ENCODE data around the gene TMEM270.
"Not testable (repeated sequence)": the region's sequence is repeated elsewhere in the genome, so short reads cannot be mapped to it uniquely, and the experiment has no call there.

Gene TMEM270

DNA sequence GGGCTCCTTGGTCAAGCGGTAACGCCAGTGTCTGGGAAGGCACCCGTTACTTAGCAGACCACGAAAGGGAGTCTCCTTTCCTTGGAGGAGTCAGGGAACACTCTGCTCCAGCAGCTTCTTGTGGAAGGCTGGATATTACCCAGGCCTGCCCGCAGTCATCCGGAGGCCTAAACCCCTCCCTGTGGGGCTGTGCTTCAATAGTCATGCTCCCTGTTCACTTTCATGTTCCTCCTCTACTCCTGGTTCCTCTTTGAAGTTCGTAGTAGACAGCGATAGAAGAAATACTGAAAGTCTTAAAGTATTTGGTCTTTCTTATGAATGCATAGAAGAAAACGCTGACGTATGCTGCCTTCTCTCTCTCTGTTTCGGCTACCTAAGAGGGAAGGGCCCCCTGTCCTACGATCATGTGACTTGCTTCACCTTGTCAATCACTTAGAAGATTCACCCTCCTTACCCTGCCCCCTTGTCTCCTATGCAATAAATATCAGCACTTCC, 15.2 kb upstream of the TMEM270 start:
- not testable (repeated sequence) for H3K9me3 ChIP-seq (ENCODE audit: low read length); H3K27me3 ChIP-seq (ENCODE audit: control insufficient read depth in 1 of 2, insufficient read depth in 2 of 2, low read length in 2 of 2); H3K27ac ChIP-seq (ENCODE audit: low read depth, low read length); H3K4me3 ChIP-seq (ENCODE audit: low read depth in 1 of 2, low read length in 2 of 2); H3K9ac ChIP-seq (ENCODE audit: low read length); H3K36me3 ChIP-seq (ENCODE audit: insufficient read depth, low read length)
- peaks cover 26% of the 10 kb centered on the region for H3K4me1 ChIP-seq (ENCODE audit: insufficient read depth, low read length)

- Histone ChIP-seq H3K27me3 (ENCODE audit: control insufficient read depth in 1 of 2, insufficient read depth in 2 of 2, low read length in 2 of 2) (no peaks in the 10 kb centered on the region), H3K27ac (ENCODE audit: low read depth, low read length) (no peak overlapping the region), H3K36me3 (ENCODE audit: insufficient read depth, low read length) (no peaks in the 10 kb centered on the region), H3K4me3 (ENCODE audit: low read depth in 1 of 2, low read length in 2 of 2) (no peak overlapping the region), H3K9me3 (ENCODE audit: low read length) (no peaks in the 10 kb centered on the region), H3K9ac (ENCODE audit: low read length) (no peak overlapping the region), H3K4me1 (ENCODE audit: insufficient read depth, low read length) (peaks cover 30% of the 10 kb centered on the region)
Measured at GRCh38 chr7:73847941-73848723, 12.8 kb upstream of the TMEM270 start.

GRCh38 chr7:73850781-73851207, 10.2 kb upstream of the TMEM270 start:
- no peak overlapping the region for H3K4me3 ChIP-seq (ENCODE audit: low read depth in 1 of 2, low read length in 2 of 2)
- no peaks in the 10 kb centered on the region for H3K9me3 ChIP-seq (ENCODE audit: low read length)
- H3K4me1 ChIP-seq (ENCODE audit: insufficient read depth, low read length) = peaks cover 23% of the 10 kb centered on the region
- H3K27me3 ChIP-seq (ENCODE audit: control insufficient read depth in 1 of 2, insufficient read depth in 2 of 2, low read length in 2 of 2) = peaks cover 0 to 2% of the 10 kb centered on the region in 2 donors
- H3K9ac ChIP-seq (ENCODE audit: low read length) = no peak overlapping the region
- peak overlapping the region; percentile 64 for H3K27ac ChIP-seq (ENCODE audit: low read depth, low read length)
- no peaks in the 10 kb centered on the region for H3K36me3 ChIP-seq (ENCODE audit: insufficient read depth, low read length)

DNA sequence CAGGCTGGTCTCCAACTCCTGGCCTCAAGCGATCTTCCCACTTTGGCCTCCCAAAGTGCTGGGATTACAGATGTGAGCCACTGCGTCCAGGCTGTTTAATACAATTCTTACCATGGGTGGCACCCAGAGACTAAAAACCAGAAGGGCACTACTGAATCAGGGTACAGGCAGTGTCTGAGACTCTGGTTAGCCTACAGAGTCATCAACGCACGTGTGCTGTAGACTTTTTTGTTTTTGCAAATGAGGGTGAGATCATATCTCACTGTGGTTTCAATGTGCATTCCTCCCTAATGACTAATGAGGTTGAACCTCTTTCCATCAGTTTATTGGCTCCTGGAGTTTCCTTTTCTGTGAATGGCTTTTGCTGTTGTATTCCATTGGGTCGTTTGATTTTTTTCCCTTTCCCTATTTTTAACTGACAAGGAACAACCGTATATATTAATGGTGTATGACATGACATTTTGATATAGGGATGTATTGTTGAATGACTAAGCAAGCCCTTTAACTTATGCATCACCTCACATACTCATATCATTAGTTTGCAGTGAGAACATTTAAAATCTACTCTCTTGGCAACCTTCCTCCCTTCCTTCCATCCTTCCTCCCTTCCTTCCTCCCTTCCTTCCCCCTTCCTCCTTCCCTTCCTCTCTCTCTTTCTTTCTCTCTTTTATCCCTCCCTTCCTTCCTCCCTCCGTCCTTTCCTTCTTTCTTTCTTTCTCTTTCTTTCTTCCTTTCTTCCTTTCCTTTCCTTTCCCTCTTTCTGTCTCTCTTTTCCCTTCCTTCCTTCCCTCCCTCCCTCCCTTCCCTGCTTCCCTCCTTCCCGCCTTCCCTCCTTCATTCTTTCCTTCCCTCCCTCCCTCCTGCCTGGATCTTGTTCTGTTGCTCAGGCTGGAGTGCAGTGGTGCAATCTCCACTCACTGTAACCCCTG, 9.3 kb upstream of the TMEM270 start:
- peaks cover 0 to 4% of the 10 kb centered on the region in 2 donors for H3K27me3 ChIP-seq (ENCODE audit: control insufficient read depth in 1 of 2, insufficient read depth in 2 of 2, low read length in 2 of 2)
- H3K4me3 ChIP-seq (ENCODE audit: low read depth in 1 of 2, low read length in 2 of 2) = no peak overlapping the region
- no peak overlapping the region for H3K27ac ChIP-seq (ENCODE audit: low read depth, low read length)
- H3K36me3 ChIP-seq (ENCODE audit: insufficient read depth, low read length) = no peaks in the 10 kb centered on the region
- H3K4me1 ChIP-seq (ENCODE audit: insufficient read depth, low read length) = peaks cover 20% of the 10 kb centered on the region
- no peaks in the 10 kb centered on the region for H3K9me3 ChIP-seq (ENCODE audit: low read length)
- no peak overlapping the region for H3K9ac ChIP-seq (ENCODE audit: low read length)

- Histone ChIP-seq H3K9ac (ENCODE audit: low read length) (no peak overlapping the region), H3K27ac (ENCODE audit: low read depth, low read length) (no peak overlapping the region), H3K27me3 (ENCODE audit: control insufficient read depth in 1 of 2, insufficient read depth in 2 of 2, low read length in 2 of 2) (peaks cover 0 to 4% of the 10 kb centered on the region in 2 donors), H3K9me3 (ENCODE audit: low read length) (no peaks in the 10 kb centered on the region), H3K4me3 (ENCODE audit: low read depth in 1 of 2, low read length in 2 of 2) (no peak overlapping the region), H3K36me3 (ENCODE audit: insufficient read depth, low read length) (no peaks in the 10 kb centered on the region), H3K4me1 (ENCODE audit: insufficient read depth, low read length) (peaks cover 20% of the 10 kb centered on the region)
Measured at GRCh38 chr7:73852500-73852899, 8.5 kb upstream of the TMEM270 start.

GRCh38 chr7:73856941-73857340, 4.0 kb upstream of the TMEM270 start:
- Histone ChIP-seq H3K4me3 (ENCODE audit: low read depth in 1 of 2, low read length in 2 of 2) (no peak overlapping the region), H3K27me3 (ENCODE audit: control insufficient read depth in 1 of 2, insufficient read depth in 2 of 2, low read length in 2 of 2) (peaks cover 0 to 4% of the 10 kb centered on the region in 2 donors), H3K27ac (ENCODE audit: low read depth, low read length) (no peak overlapping the region), H3K36me3 (ENCODE audit: insufficient read depth, low read length) (no peaks in the 10 kb centered on the region), H3K9me3 (ENCODE audit: low read length) (no peaks in the 10 kb centered on the region), H3K9ac (ENCODE audit: low read length) (no peak overlapping the region), H3K4me1 (ENCODE audit: insufficient read depth, low read length) (no peaks in the 10 kb centered on the region)

- Histone ChIP-seq H3K9ac (ENCODE audit: low read length) (no peak overlapping the region), H3K9me3 (ENCODE audit: low read length) (no peaks in the 10 kb centered on the region), H3K27ac (ENCODE audit: low read depth, low read length) (no peak overlapping the region), H3K36me3 (ENCODE audit: insufficient read depth, low read length) (no peaks in the 10 kb centered on the region), H3K27me3 (ENCODE audit: control insufficient read depth in 1 of 2, insufficient read depth in 2 of 2, low read length in 2 of 2) (peaks cover 0 to 4% of the 10 kb centered on the region in 2 donors), H3K4me1 (ENCODE audit: insufficient read depth, low read length) (no peaks in the 10 kb centered on the region), H3K4me3 (ENCODE audit: low read depth in 1 of 2, low read length in 2 of 2) (no peak overlapping the region)
Measured at GRCh38 chr7:73858807-73859206, 2.2 kb upstream of the TMEM270 start.

- Histone ChIP-seq H3K9me3 (ENCODE audit: low read length) (no peaks in the 10 kb centered on the region), H3K4me1 (ENCODE audit: insufficient read depth, low read length) (no peaks in the 10 kb centered on the region), H3K4me3 (ENCODE audit: low read depth in 1 of 2, low read length in 2 of 2) (no peak overlapping the region), H3K36me3 (ENCODE audit: insufficient read depth, low read length) (no peaks in the 10 kb centered on the region), H3K9ac (ENCODE audit: low read length) (no peak overlapping the region), H3K27me3 (ENCODE audit: control insufficient read depth in 1 of 2, insufficient read depth in 2 of 2, low read length in 2 of 2) (no peaks in the 10 kb centered on the region), H3K27ac (ENCODE audit: low read depth, low read length) (no peak overlapping the region)
Measured at GRCh38 chr7:73861305-73861704, 346 bp downstream of the TMEM270 start.

GRCh38 chr7:73864981-73865711, 4.2 kb downstream of the TMEM270 start:
- Histone ChIP-seq H3K9ac (ENCODE audit: low read length) (no peak overlapping the region), H3K9me3 (ENCODE audit: low read length) (no peaks in the 10 kb centered on the region), H3K27me3 (ENCODE audit: control insufficient read depth in 1 of 2, insufficient read depth in 2 of 2, low read length in 2 of 2) (no peaks in the 10 kb centered on the region), H3K4me1 (ENCODE audit: insufficient read depth, low read length) (peaks cover 13% of the 10 kb centered on the region), H3K36me3 (ENCODE audit: insufficient read depth, low read length) (no peaks in the 10 kb centered on the region), H3K4me3 (ENCODE audit: low read depth in 1 of 2, low read length in 2 of 2) (no peak overlapping the region), H3K27ac (ENCODE audit: low read depth, low read length) (no peak overlapping the region)

DNA sequence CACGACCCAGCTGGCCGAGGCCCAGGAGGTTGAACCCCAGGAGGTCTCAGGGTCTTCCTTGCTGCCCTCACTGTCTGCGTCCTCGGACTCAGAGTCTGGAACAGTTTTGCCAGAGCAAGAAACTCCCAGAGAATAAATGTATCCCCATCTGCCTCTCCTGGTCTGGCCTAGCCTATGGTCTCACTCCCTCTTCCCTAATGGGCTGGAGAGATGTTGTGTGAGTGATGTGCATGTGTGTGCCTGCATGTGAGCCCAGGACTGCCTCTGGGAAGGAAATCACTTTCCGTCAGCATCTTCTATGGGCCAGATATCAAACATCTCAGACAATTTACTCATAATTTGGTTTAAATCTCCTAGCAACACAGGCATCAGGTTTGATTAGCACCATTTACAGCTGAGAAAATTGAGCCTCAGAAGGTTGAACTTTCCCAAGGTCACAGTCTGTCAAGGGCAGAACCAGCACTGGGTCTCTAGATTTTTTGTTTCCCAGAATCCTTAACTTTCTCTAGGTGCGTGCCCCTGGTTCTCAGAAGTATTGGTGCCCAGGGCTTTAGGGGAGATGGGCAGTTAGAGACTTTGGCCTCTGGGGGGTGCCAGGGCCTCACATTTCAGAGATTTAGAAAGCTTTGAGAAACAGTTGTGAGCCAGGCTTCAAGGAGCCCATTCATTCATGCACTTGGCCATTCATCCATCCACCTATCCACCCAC, 4.9 kb downstream of the TMEM270 start:
- H3K27me3 ChIP-seq (ENCODE audit: control insufficient read depth in 1 of 2, insufficient read depth in 2 of 2, low read length in 2 of 2) = no peaks in the 10 kb centered on the region
- H3K4me1 ChIP-seq (ENCODE audit: insufficient read depth, low read length) = peaks cover 13% of the 10 kb centered on the region
- H3K9me3 ChIP-seq (ENCODE audit: low read length) = no peaks in the 10 kb centered on the region
- no peak overlapping the region for H3K27ac ChIP-seq (ENCODE audit: low read depth, low read length)
- no peak overlapping the region for H3K9ac ChIP-seq (ENCODE audit: low read length)
- H3K4me3 ChIP-seq (ENCODE audit: low read depth in 1 of 2, low read length in 2 of 2) = no peak overlapping the region
- H3K36me3 ChIP-seq (ENCODE audit: insufficient read depth, low read length) = no peaks in the 10 kb centered on the region
